IMR-90 (cell line): ENCODE results near the gene CHST1. TPM values are rescaled to one million over a fixed set of nuclear protein-coding genes. Genes with fewer than 3 reads are reported as not detected.

Experiments
- ATAC-seq: fragments of 200-7000 bp; cut with Tn5 transposase; 2 replicates; pipeline ENCODE4 v1.9.1; 2020; ENCODE audit warnings: low read depth, mild to moderate bottlenecking, moderate library complexity
- BruUV-seq: library from RNA; stranded (reverse); fragments of 400-500 nt; replicated peaks from 2 replicates; lab custom pipeline; 2021; lab: Mats Ljungman, UMichigan
- CTCF ChIA-PET: fragments of 300-600 bp; formaldehyde crosslinking; extraction: SDS; loops from one replicate; lab custom pipeline; 2021; ENCODE audit warnings: antibody characterized with exemption; lab: Yijun Ruan, JAX
- POLR2A ChIA-PET: fragments of 300-600 bp; sonication (Branson Sonifier 250); formaldehyde crosslinking; loops from one replicate; lab custom pipeline; 2022; ENCODE audit warnings: antibody characterized with exemption; ENCODE audit not compliant: unreplicated experiment; lab: Charles Lee
- DNase-seq: peaks from one replicate; pipeline ENCODE4 v3.0.0; 2013
- H2AFZ ChIP-seq: replicated peaks from 2 replicates; pipeline ENCODE3; 2013; ENCODE audit warnings: low read length, mild to moderate bottlenecking; ENCODE audit not compliant: poor library complexity
- H2AK5ac ChIP-seq: 2 replicates; pipeline ENCODE4 v1.6.1; 2013; ENCODE audit warnings: low read depth, low read length, inconsistent platforms
- H2AK9ac ChIP-seq: replicated peaks from 2 replicates; pipeline ENCODE3; 2013; ENCODE audit warnings: mild to moderate bottlenecking, low read depth, low read length, moderate library complexity; ENCODE audit not compliant: poor library complexity
- H2BK120ac ChIP-seq: 2 replicates; pipeline ENCODE4 v1.6.1; 2013; ENCODE audit warnings: low read depth, low read length, inconsistent platforms
- H2BK15ac ChIP-seq: 3 replicates; pipeline ENCODE4 v1.6.1; 2013; ENCODE audit warnings: low read depth, low read length, inconsistent platforms
- H2BK20ac ChIP-seq: 2 replicates; pipeline ENCODE4 v1.6.1; 2013; ENCODE audit warnings: low read depth, mild to moderate bottlenecking, inconsistent platforms, low read length, moderate library complexity
- H2BK5ac ChIP-seq: 2 replicates; pipeline ENCODE4 v1.6.1; 2013; ENCODE audit warnings: mild to moderate bottlenecking, low read depth, low read length, inconsistent platforms; ENCODE audit not compliant: poor library complexity, severe bottlenecking
- H3K14ac ChIP-seq: replicated peaks from 2 replicates; pipeline ENCODE4 v1.6.1; 2013; ENCODE audit warnings: low read depth, low read length, inconsistent platforms
- H3K18ac ChIP-seq: 2 replicates; pipeline ENCODE4 v1.6.1; 2013; ENCODE audit warnings: low read depth, low read length, control low read depth
- H3K23ac ChIP-seq: 2 replicates; pipeline ENCODE4 v1.6.1; 2013; ENCODE audit warnings: low read depth, low read length, inconsistent platforms
- H3K27ac ChIP-seq: 2 replicates; pipeline ENCODE4 v1.5.1; 2013; ENCODE audit warnings: mild to moderate bottlenecking, control low read depth, low read length; ENCODE audit not compliant: insufficient read depth
- H3K27me3 ChIP-seq: 2 replicates; pipeline ENCODE4 v1.6.1; 2013; ENCODE audit warnings: low read length; ENCODE audit not compliant: control insufficient read depth, insufficient read depth
- H3K36me3 ChIP-seq: 2 replicates; pipeline ENCODE4 v1.6.1; 2013; ENCODE audit warnings: low read length, mixed read lengths; ENCODE audit not compliant: control insufficient read depth, insufficient read depth
- H3K4ac ChIP-seq: 2 replicates; pipeline ENCODE4 v1.6.1; 2013; ENCODE audit warnings: low read depth, low read length, inconsistent platforms
- H3K4me1 ChIP-seq: 2 replicates; pipeline ENCODE4 v1.6.1; 2013; ENCODE audit warnings: low read length, mixed read lengths; ENCODE audit not compliant: control insufficient read depth, insufficient read depth
- H3K4me2 ChIP-seq: 2 replicates; pipeline ENCODE4 v1.6.1; 2013; ENCODE audit warnings: low read depth, mild to moderate bottlenecking, control low read depth, low read length, moderate library complexity
- H3K4me3 ChIP-seq: 2 replicates; pipeline ENCODE4 v1.5.1; 2013; ENCODE audit warnings: low read depth, mild to moderate bottlenecking, control low read depth, low read length, moderate library complexity; ENCODE audit not compliant: insufficient read depth
- H3K56ac ChIP-seq: 2 replicates; pipeline ENCODE4 v1.6.1; 2013; ENCODE audit warnings: low read length, inconsistent platforms; ENCODE audit not compliant: insufficient read depth; ENCODE audit errors: extremely low read depth
- H3K79me1 ChIP-seq, 2 experiments: 2 replicates each; pipeline ENCODE4 v1.6.1; 2013; ENCODE audit warnings: low read length in 2 of 2, inconsistent platforms in 1 of 2, low read depth in 1 of 2
- H3K9ac ChIP-seq: 2 replicates; pipeline ENCODE4 v1.6.1; 2013; ENCODE audit warnings: low read depth, low read length, control low read depth
- H3K9me1 ChIP-seq: 2 replicates; pipeline ENCODE4 v1.6.1; 2013; ENCODE audit warnings: low read length, inconsistent platforms; ENCODE audit not compliant: insufficient read depth
- H3K9me3 ChIP-seq: 2 replicates; pipeline ENCODE4 v1.6.1; 2013; ENCODE audit warnings: low read length; ENCODE audit not compliant: control insufficient read depth, insufficient read depth
- H4K20me1 ChIP-seq: 2 replicates; pipeline ENCODE4 v1.6.1; 2013; ENCODE audit warnings: low read length, inconsistent platforms; ENCODE audit not compliant: insufficient read depth
- H4K5ac ChIP-seq: 2 replicates; pipeline ENCODE4 v1.6.1; 2013; ENCODE audit warnings: mild to moderate bottlenecking, low read depth, low read length, control low read depth
- H4K8ac ChIP-seq, 2 experiments: 2 replicates each; pipeline ENCODE4 v1.6.1; 2013; ENCODE audit warnings: low read depth in 2 of 2, low read length in 2 of 2, control low read depth in 1 of 2, inconsistent platforms in 1 of 2
- H4K91ac ChIP-seq: 2 replicates; pipeline ENCODE4 v1.6.1; 2013; ENCODE audit warnings: low read depth, low read length, inconsistent platforms; ENCODE audit not compliant: insufficient read depth
- BHLHE40 ChIP-seq: fragments of 150-350 bp; IDR thresholded peaks from 2 replicates; pipeline ENCODE4 v1.6.1; 2016; ENCODE audit warnings: mild to moderate bottlenecking, low read depth, low read length
- CEBPB ChIP-seq: IDR thresholded peaks from 2 replicates; pipeline ENCODE4 v1.6.1; 2012; ENCODE audit warnings: low read depth, low read length, improper control_type of control experiment
- FOS ChIP-seq: fragments of 150-350 bp; IDR thresholded peaks from 2 replicates; pipeline ENCODE4 v1.6.1; 2016; ENCODE audit warnings: low read depth, low read length
- RFX5 ChIP-seq: IDR thresholded peaks from 2 replicates; pipeline ENCODE4 v1.8.0; 2012; ENCODE audit warnings: low read depth, mild to moderate bottlenecking, low read length, moderate library complexity
- WGBS, 2 experiments: methylation state at CpG; one replicate each; pipeline versions ENCODE4 v1.1.5 to v1.1.7; 2013; ENCODE audit warnings: missing lambda C conversion rate in 2 of 2; ENCODE audit not compliant: insufficient read length in 1 of 2; ENCODE audit errors: extremely low coverage in 2 of 2; 5-methylcytosine and 5-hydroxymethylcytosine counted together
- dilution Hi-C: fragments of 300-500 bp; cut with HindIII; formaldehyde crosslinking; loops from one replicate; pipeline ENCODE4 v1.14.3; 2018; ENCODE audit warnings: low sequenced_read_pairs; ENCODE audit not compliant: unreplicated experiment
- in situ Hi-C: fragments of 300-500 bp; cut with MboI; formaldehyde crosslinking; loops from 3 replicates; pipeline ENCODE4 v1.14.3; 2019; ENCODE audit warnings: low sequenced_read_pairs, inconsistent platforms, mixed read lengths
- intact Hi-C: fragments of 100-400 bp; cut with micrococcal nuclease; formaldehyde crosslinking; loops from 2 replicates; pipeline ENCODE4 v1.10.0; 2022
- polyA plus RNA-seq, 3 experiments: library from polyadenylated mRNA; depleted of rRNA; stranded (reverse); fragments of >200 nt; gene quantifications; 2 replicates each; pipeline ENCODE4 v1.2.3, GENCODE V29; 2012; ENCODE audit warnings: low replicate concordance in 1 of 3
- total RNA-seq: library from RNA; depleted of rRNA; stranded (reverse); fragments of >200 nt; gene quantifications from 2 replicates; pipeline ENCODE4 v1.2.3, GENCODE V29; 2012

The CHST1 gene
- total and polyA plus RNA-seq, 2 of the 4 experiments (the other 2 are of a cell fraction): 0.21 TPM; not detected in 1

DNA sequence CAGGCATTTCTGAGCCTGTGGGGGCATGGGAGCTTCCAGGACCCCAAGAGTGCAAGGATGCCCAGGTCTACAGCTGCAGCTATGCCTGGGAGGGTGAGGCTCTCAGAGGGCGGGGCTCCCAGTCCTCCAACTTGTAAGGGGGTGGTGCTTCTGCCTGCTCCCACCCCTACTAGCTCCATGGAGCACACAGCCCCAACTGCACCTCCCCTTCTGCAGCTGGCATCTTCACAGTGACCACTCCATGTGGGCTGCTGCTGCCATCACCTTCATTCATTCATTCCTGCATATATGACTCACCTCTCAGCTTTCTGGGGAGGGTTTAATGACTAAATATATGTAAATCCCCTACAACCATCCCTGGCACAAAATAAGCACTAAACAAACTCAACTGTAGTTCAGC, 43.8 kb downstream of the CHST1 start:
- ATAC-seq (no peak), DNase-seq (no peak)
- dilution Hi-C loops: no loop called here
- H2BK15ac ChIP-seq: no peak overlapping the region
- no peak overlapping the region for H3K18ac ChIP-seq
- no peak overlapping the region for H3K14ac ChIP-seq
- TF ChIP-seq RFX5: no peak
- no peak for TF ChIP-seq CEBPB
- no peak for TF ChIP-seq FOS
- no peak for TF ChIP-seq BHLHE40
- no peak overlapping the region for H3K4ac ChIP-seq
- H3K4me1 ChIP-seq: no peaks in the 10 kb centered on the region
- H2BK5ac ChIP-seq: no peak overlapping the region
- H3K27ac ChIP-seq: no peak overlapping the region
- WGBS, 2 experiments: no CpG with 5 or more reads among the region's 1 CpG
- no peaks in the 10 kb centered on the region for H3K36me3 ChIP-seq
- H3K27me3 ChIP-seq: no peaks in the 10 kb centered on the region; the same call in 1 of the 2 replicates
- H3K9me3 ChIP-seq: peaks cover 2% of the 10 kb centered on the region; the same call in 1 of the 2 replicates
- H3K56ac ChIP-seq: no peak overlapping the region
- ChIA-PET POLR2A (no interaction called here), CTCF (no interaction called here)
- no peaks in the 10 kb centered on the region for H4K20me1 ChIP-seq
- H4K8ac ChIP-seq: no peak overlapping the region
- H4K5ac ChIP-seq: no peak overlapping the region
- no peak overlapping the region for H3K4me3 ChIP-seq
- intact Hi-C loops: no loop called here
- no peak overlapping the region for H3K9ac ChIP-seq
- H3K4me2 ChIP-seq: no peak overlapping the region
- no peak overlapping the region for H2AK9ac ChIP-seq
- H2BK20ac ChIP-seq: no peak overlapping the region
- BruUV-seq: no TSS peak
- H2BK120ac ChIP-seq: no peak overlapping the region
- H3K23ac ChIP-seq: no peak overlapping the region
- H4K91ac ChIP-seq: no peak overlapping the region
- H3K9me1 ChIP-seq: no peaks in the 10 kb centered on the region
- H3K79me1 ChIP-seq: no peaks in the 10 kb centered on the region
- in situ Hi-C loops: no loop called here
- H2AK5ac ChIP-seq: no peak overlapping the region
- no peak overlapping the region for H2AFZ ChIP-seq
